Astrocyte of the spinal cord (primary cell): ENCODE measurements around the gene BCL10.
A peak's percentile ranks its signal among the peaks of the same experiment; 100 is the strongest.

Experiments used
- DNase-seq: peaks from one replicate; pipeline ENCODE4 v3.0.0; 2011; ENCODE audit warnings: low read depth, low spot score
- H3K4me3 ChIP-seq: 2 replicates; pipeline ENCODE4 v1.5.1; 2011; ENCODE audit warnings: low read depth, mild to moderate bottlenecking, low read length, moderate library complexity
- CTCF ChIP-seq: IDR thresholded peaks from 2 replicates; pipeline ENCODE4 v1.5.1; 2012; ENCODE audit warnings: low read depth, mild to moderate bottlenecking, low read length, inconsistent platforms
- in situ Hi-C: cut with HindIII; loops from 2 replicates; pipeline ENCODE4 v1.10.0; 2017; ENCODE audit warnings: low sequenced_read_pairs

The BCL10 gene

GRCh38 chr1:85303440-85304162 is 27.2 kb upstream of the BCL10 start:
- DNase-seq = no peak
- in situ Hi-C loops = loop anchor here (25.0 kb wide), 1 partner anchor 384 kb away; no protein-coding TSS in a partner anchor
- no peak for TF ChIP-seq CTCF
- no peak overlapping the region for H3K4me3 ChIP-seq

GRCh38 chr1:85300140-85300539 is 23.7 kb upstream of the BCL10 start:
- no peak for DNase-seq
- H3K4me3 ChIP-seq = no peak overlapping the region
- TF ChIP-seq CTCF = no peak
- in situ Hi-C loops = loop anchor here (25.0 kb wide), 1 partner anchor 387 kb away; no protein-coding TSS in a partner anchor

- peak; percentile 99 for DNase-seq
- no peak overlapping the region for H3K4me3 ChIP-seq
- in situ Hi-C loops = no loop called here
- no peak for TF ChIP-seq CTCF
Observed at GRCh38 chr1:85297855-85298629, 21.6 kb upstream of the BCL10 start.

- H3K4me3 ChIP-seq = no peak overlapping the region
- in situ Hi-C loops = no loop called here
- TF ChIP-seq CTCF = no peak
- no peak for DNase-seq
Observed at GRCh38 chr1:85297538-85297854, 21.1 kb upstream of the BCL10 start.

- in situ Hi-C loops = no loop called here
- H3K4me3 ChIP-seq = no peak overlapping the region
- DNase-seq = peak; percentile 42
- no peak for TF ChIP-seq CTCF
Observed at GRCh38 chr1:85296980-85297379, 20.5 kb upstream of the BCL10 start.

GRCh38 chr1:85295654-85296053 is 19.2 kb upstream of the BCL10 start:
- in situ Hi-C loops = no loop called here
- no peak for TF ChIP-seq CTCF
- no peak for DNase-seq
- H3K4me3 ChIP-seq = no peak overlapping the region
